Liver (tissue), 3 donors: Measurements from ENCODE around the gene MTRR.

Experiments
- ATF3 ChIP-seq: IDR thresholded peaks from 2 replicates; pipeline ENCODE4 v1.6.1; 2016; ENCODE audit warnings: antibody characterized with exemption
- CTCF ChIP-seq: fragments of 150-350 bp; IDR thresholded peaks from 2 replicates; pipeline ENCODE4 v1.5.1; 2017; ENCODE audit warnings: improper control_type of control experiment, low read depth, low read length; ENCODE audit not compliant: missing input control
- EGR1 ChIP-seq, 2 donors: IDR thresholded peaks; 2 replicates each; pipeline ENCODE4 v1.6.1; 2016 to 2018; ENCODE audit warnings: antibody characterized with exemption in 2 of 2, low read depth in 2 of 2
- FOXA1 ChIP-seq: IDR thresholded peaks from 2 replicates; pipeline ENCODE4 v1.6.1; 2016; ENCODE audit warnings: antibody characterized with exemption
- GABPA ChIP-seq, 2 donors: IDR thresholded peaks in 1 of 2; conservative IDR thresholded peaks in 1 of 2; 2 replicates each; pipeline ENCODE4 v1.6.1; 2016; ENCODE audit warnings: antibody characterized with exemption in 2 of 2, mild to moderate bottlenecking in 1 of 2, moderate library complexity in 1 of 2
- JUND ChIP-seq, 2 donors: IDR thresholded peaks; 2 replicates each; pipeline ENCODE4 v1.6.1; 2016; ENCODE audit warnings: antibody characterized with exemption in 2 of 2
- MAX ChIP-seq: IDR thresholded peaks from 2 replicates; pipeline ENCODE4 v1.6.1; 2016; ENCODE audit warnings: antibody characterized with exemption
- RAD21 ChIP-seq, 2 donors: IDR thresholded peaks; 2 replicates each; pipeline ENCODE4 v1.6.1; 2016; ENCODE audit warnings: antibody characterized with exemption in 2 of 2, mild to moderate bottlenecking in 2 of 2
- REST ChIP-seq: IDR thresholded peaks from 2 replicates; pipeline ENCODE4 v1.6.1; 2016; ENCODE audit warnings: antibody characterized with exemption, mild to moderate bottlenecking
- RXRA ChIP-seq, 2 donors: IDR thresholded peaks; 2 replicates each; pipeline ENCODE4 v1.6.1; 2017 to 2018; ENCODE audit warnings: antibody characterized with exemption in 2 of 2, mild to moderate bottlenecking in 1 of 2
- SP1 ChIP-seq: IDR thresholded peaks from 2 replicates; pipeline ENCODE4 v1.6.1; 2018; ENCODE audit warnings: antibody characterized with exemption, mild to moderate bottlenecking
- TAF1 ChIP-seq: conservative IDR thresholded peaks from 2 replicates; pipeline ENCODE4 v1.6.1; 2016; ENCODE audit warnings: antibody characterized with exemption, mild to moderate bottlenecking
- ZBTB33 ChIP-seq: IDR thresholded peaks from 2 replicates; pipeline ENCODE4 v1.6.1; 2016; ENCODE audit warnings: antibody characterized with exemption
- donor health status: healthy.
- donor health status: healthy.

GRCh38 chr5:7884491-7885267 lies 15.7 kb downstream of the MTRR start:
- TF ChIP-seq CTCF (no peak), ATF3 (no peak), GABPA (IDR thresholded peaks at IDR 0.05 in 1 of 2, conservative IDR thresholded peaks at IDR 0.05 in 1 of 2) (no peak), JUND (IDR thresholded peaks at IDR 0.05) (no peak), TAF1 (no peak), SP1 (no peak), MAX (no peak), RXRA (IDR thresholded peaks at IDR 0.05) (no peak), ZBTB33 (no peak), RAD21 (IDR thresholded peaks at IDR 0.05) (no peak), FOXA1 (no peak), REST (no peak), EGR1 (IDR thresholded peaks at IDR 0.05; ENCODE audit: low read depth in 2 of 2) (no peak)
